Left renal pelvis (tissue), 4 donors: ENCODE measurements around the gene SLC35A4. TPM values are rescaled to one million over a fixed set of nuclear protein-coding genes. Genes with fewer than 3 reads are reported as not detected.
"Not testable (repeated sequence)": the region's sequence is repeated elsewhere in the genome, so short reads cannot be mapped to it uniquely, and the experiment has no call there.

ENCODE experiments used
- DNase-seq, 4 donors: peaks; one replicate each; pipeline ENCODE4 v3.0.0-alpha.2; 2013; ENCODE audit warnings: low read depth in 4 of 4, low spot score in 3 of 4
- polyA plus RNA-seq, 4 donors: library from polyadenylated mRNA; unstranded; fragments of 120-200 nt; gene quantifications; one replicate each; pipeline ENCODE4 v1.2.1, GENCODE V29; 2013; ENCODE audit not compliant: insufficient read length in 4 of 4

Gene SLC35A4
- polyA plus RNA-seq, 4 donors: 62.3 to 85.7 (median 78.9) TPM

DNA sequence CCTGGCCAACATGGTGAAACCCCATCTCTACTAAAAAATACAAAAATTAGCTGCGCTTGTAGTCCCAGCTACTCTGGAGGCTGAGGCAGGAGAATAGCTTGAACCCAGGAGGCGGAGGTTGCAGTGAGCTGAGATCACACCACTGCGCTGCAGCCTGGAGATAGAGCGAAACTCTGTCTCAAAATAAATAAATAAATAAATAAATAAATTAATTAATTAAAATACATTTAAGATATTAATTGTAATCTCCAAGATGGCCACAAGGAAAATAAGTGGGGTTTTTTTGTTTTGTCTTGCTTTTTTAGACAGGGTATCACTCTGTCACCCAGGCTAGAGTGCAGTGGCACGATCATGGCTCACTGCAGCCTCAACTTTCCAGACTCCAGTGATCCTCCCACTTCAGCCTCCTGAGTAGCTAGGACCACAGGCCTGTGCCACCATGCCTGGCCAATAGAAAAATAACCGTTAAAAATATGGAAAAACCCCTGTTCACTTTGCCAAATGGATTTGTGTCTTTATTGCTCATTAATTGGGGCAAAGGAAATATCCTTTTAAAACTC is 14.6 kb downstream of the SLC35A4 start:
- not testable (repeated sequence) for DNase-seq

- DNase-seq: no peak
Observed at GRCh38 chr5:140587495-140587894, 22.9 kb downstream of the SLC35A4 start.

DNA sequence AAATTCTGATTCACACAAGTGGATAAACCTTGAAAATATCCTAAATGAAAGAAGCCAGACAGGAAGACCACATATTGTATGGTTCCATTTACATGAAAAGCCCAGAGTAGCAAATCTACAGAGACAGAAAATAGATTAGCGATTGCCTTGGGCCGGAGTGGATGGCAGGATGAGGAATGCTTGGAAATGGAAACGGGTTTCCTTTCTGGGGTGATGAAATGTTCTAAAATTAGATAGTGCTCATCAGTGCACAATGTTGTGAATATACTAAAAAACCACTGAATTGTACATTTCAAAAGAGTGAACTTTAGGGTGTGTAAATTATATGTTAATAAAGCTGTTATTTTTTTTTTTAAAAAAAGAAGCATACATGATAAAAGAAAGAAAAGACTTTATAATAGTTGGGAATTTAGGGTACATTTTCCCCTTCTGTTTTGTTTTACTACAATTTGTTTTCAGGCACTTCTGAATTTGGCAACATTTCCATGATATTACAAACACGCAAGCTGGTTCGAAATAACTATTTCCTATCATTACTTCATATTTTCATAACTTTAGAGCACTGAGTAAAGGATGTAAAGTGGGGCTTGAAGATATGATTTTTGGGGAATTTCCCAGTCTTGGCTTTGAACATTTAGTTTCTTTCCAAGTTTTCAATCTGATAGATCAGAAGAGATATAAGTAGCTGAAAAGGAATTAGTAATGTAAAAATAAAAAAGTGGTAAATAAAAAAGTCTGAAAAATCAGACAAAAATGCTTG is 23.9 kb downstream of the SLC35A4 start:
- DNase-seq: no peak

- DNase-seq: no peak
Observed at GRCh38 chr5:140590861-140591260, 26.2 kb downstream of the SLC35A4 start.

- no peak for DNase-seq
Observed at GRCh38 chr5:140591747-140592372, 27.2 kb downstream of the SLC35A4 start.

- DNase-seq: not testable (repeated sequence)
Observed at GRCh38 chr5:140593070-140593469, 28.4 kb downstream of the SLC35A4 start.

- DNase-seq: no peak
Observed at GRCh38 chr5:140594169-140594568, 29.5 kb downstream of the SLC35A4 start.

- no peak for DNase-seq
Observed at GRCh38 chr5:140595538-140596300, 31.1 kb downstream of the SLC35A4 start.

- DNase-seq: no peak
Observed at GRCh38 chr5:140596321-140596741, 31.7 kb downstream of the SLC35A4 start.

GRCh38 chr5:140598836-140599235 is 34.2 kb downstream of the SLC35A4 start:
- no peak for DNase-seq

DNA sequence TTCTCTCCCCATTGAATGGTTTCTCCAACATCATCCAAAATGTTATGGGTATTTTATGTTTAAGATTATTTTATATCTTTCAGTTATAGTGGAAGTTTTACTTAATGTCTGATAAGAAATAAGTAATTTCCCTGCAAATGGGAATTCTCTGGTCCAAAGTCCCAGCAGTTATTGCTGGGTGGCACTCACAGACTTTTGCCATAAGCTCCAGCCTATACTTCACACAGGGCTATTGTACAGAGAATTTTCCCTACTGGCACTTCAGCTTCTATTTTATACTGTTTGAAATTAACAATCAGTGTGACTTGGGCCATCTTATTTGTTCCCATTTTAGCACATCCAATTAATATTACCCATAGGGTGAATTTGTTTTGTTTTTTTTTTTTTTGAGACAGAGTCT is 35.5 kb downstream of the SLC35A4 start:
- no peak for DNase-seq

DNA sequence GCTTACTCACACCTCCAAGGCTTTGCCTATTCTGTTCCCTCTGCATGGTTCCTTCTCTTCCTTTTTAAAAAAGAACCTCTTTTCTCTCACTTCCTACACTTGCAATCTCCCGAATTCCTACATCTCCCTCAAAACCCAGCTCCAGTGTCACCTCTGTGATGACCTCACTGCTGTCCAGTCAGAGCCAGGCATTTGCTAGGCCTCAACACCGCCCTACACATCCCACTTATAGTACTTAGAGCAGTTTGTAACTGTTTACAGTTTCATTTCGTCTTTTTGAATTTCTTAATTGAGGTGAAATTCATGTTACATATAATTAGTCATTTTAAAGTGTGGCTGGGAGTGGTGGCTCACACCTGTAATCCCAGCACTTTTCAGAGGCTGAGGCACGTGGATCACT is 37.5 kb downstream of the SLC35A4 start:
- no peak for DNase-seq

GRCh38 chr5:140603446-140603698 is 38.7 kb downstream of the SLC35A4 start:
- DNase-seq: not testable (repeated sequence)

- no peak for DNase-seq
Observed at GRCh38 chr5:140603734-140604133, 39.1 kb downstream of the SLC35A4 start.

- no peak for DNase-seq
Observed at GRCh38 chr5:140605879-140606278, 41.3 kb downstream of the SLC35A4 start.

GRCh38 chr5:140607031-140607430 is 42.4 kb downstream of the SLC35A4 start:
- no peak for DNase-seq

DNA sequence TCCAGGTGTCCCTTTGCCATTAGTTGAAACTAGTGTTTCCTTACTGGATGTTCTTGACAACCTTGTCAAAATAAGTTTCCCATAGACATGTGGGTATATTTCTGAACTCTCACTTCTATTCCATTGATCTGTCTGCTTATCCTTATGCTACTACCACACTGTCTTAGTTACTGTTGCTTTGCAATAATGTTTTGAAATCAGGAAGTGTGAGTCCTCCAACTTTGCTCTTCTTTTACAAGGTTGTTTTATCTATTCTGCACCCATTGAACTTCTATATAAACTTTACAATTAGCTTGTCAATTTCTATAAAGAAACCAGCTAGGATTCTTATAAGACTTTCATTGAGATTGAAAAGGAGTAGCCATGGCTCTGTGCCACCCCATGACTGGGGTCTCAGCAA is 44.1 kb downstream of the SLC35A4 start:
- no peak for DNase-seq

GRCh38 chr5:140609126-140609525 is 44.5 kb downstream of the SLC35A4 start:
- no peak for DNase-seq

DNA sequence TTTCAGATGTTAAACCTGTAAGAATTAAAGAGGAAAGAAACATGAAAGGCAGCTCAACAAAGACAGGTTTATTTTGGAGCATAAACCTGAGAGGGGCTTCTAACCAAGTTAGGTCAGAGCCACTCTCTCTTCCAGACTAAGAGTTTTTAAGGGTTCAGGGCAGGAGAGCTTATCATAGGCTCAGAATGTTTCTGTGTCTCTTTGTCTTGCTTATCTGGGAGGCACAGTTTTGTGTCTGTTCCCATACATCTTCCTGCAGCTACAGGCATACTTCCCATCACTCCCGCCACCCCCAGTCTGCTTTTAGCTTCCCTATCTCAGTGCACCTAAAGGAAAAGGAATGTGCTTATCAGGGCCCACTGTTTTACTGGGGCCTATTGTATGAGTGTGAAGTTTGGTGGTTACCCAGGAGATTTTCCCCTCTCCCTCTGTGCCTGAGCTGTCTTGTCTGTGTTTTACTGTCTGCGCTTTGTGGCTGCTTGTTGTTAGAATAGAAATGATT is 46.4 kb downstream of the SLC35A4 start:
- no peak for DNase-seq
